Caki2 (cell line): ENCODE measurements around the gene CYSLTR2. TPM values are rescaled to one million over a fixed set of nuclear protein-coding genes. Genes with fewer than 3 reads are reported as not detected.
"Not testable (repeated sequence)": the region's sequence is repeated elsewhere in the genome, so short reads cannot be mapped to it uniquely, and the experiment has no call there.

Source experiments
- DNase-seq: peaks from one replicate; pipeline ENCODE4 v3.0.0-alpha.2; 2015; ENCODE audit warnings: low read depth
- in situ Hi-C: cut with HindIII; loops from 2 replicates; pipeline ENCODE4 v1.10.0; 2016; ENCODE audit warnings: low sequenced_read_pairs, low pct_unique_long_range_greater_than_20kb, mixed read lengths
- total RNA-seq: library from RNA; depleted of rRNA; stranded (reverse); fragments of >200 nt; shearing (Covaris generic); gene quantifications from 2 replicates; pipeline ENCODE4 v1.2.3, GENCODE V29; 2014; ENCODE audit warnings: low replicate concordance

CYSLTR2 gene
- total RNA-seq, 1 experiment from 2014 or later = not detected

DNA sequence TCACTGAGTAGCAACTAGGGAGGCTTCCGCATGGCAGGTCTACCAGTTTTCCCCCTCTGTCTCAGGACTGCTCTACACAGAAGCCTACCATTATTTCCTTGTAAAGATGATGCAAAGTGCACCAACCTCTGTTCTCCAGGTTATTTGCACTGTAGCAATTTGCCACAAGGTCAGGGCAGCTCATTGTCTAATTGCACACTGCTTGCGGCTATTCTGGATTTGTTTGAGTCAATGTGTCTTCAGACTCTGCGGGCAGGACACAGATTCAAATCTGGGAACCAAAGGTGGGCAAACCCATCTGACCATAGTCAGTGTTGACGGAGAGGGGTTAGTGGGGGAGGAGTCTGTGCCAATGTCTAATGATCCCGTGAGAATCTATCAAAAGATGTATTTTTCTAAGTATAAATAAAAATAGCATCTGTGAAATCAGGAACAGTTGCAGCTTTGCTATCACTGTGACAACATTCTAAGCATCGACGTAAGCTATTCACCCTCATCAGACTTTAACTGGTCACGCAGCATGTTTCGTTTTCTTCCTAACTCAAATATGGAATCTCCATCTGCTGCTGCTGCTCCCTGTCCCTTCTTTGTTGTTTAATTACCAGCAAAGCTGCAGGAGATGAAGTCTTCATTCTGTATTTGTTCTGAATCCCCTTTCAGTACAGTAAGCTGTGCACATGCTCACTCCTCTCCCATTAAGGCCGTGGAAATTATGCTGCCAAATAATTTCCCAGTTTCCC lies 26.4 kb downstream of the CYSLTR2 start:
- no peak for DNase-seq
- in situ Hi-C loops = no loop called here

DNA sequence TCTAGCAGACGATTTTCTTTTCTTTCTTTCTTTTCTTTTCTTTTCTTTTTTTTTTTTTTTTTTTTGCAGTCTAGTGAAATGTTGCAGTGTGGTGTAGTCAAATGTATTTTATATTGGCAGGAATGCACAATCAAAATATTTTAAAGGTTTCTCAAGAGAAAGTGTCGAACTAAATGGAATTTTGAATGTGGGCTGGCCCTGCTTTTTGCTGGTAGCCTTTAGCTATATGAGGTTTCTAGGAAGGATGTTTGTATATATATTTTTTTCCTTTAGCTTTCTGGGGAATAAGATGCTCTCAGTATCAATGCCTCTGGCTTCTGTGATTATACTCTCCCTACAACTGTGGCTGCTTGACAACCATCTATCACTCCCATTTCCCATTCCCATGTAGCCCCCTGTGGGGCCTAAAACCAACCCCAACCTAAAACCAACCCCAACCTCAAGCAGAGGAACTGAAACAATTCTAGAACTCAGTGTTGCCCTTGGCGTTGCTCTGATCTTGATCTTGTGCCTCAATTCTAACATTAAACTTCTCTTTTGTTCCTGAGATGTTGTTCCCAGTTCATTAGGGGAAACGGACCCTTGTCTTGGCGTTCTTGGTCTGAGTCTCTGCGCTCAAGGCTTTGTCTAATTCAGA lies 27.1 kb downstream of the CYSLTR2 start:
- DNase-seq = no peak
- in situ Hi-C loops = no loop called here

DNA sequence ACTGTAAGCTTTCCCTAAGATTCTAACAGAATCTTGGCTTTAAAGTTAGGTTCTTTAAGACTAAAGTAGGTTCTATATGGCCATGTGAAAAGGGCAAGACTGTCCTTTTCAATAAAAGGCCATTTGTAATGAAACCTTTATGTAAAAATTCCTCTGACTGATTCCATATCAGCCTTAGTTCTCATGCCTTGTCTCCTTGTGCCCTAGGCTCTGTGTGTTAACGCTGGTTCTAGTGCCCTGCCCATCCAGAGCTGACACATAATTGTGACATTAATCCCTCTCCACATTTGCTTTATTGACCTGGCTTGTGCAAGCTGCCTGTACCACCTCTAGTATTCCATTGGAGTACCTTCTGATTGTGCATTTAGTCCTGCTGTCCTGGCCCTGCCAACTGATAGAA lies 28.2 kb downstream of the CYSLTR2 start:
- no peak for DNase-seq
- in situ Hi-C loops = no loop called here

DNA sequence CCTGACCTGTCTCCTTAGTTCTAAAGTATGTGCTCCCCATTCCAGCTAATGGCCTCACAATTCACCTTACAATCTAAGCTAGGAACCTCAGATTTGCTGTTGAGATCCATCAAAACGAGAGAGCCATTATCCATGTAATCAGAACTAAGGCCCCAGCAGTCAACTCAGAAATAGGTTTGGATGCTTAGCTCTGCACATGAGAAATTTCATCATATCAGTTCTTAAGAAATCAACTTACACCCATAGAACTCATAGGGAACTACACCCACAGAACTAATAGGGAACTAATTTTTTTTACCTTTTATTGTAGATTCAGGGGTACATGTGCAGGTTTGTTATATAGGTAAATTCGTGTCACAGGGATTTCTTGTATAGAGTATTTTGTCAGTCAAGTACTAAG lies 28.7 kb downstream of the CYSLTR2 start:
- in situ Hi-C loops = no loop called here
- no peak for DNase-seq

DNA sequence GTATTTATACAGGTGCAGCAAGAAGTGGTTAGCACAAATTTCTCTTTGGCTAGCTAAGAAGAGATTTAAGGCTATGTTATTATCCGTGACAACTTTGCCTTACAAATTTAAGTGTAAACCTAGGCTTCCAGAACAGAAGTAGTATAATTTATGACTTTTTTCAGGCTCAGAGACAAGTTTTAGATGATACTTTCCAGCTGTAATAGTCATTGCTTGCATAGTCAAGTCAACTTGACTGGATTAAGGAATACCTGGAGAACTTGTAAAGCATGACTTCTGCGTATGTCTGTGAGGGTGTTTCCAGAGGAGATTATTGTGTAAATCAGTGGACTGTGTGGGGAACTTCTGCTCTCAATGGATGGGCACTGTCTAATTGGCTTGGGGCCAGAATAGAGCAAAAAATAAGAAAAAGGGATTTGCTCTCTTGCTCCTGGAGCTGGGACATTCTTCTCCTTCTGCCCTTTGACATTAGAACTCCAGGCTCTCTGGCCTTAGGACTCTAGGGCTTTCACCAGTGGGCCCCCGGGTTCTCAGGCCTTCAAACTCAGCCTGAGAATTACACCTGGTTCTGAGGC lies 33.0 kb downstream of the CYSLTR2 start:
- in situ Hi-C loops = no loop called here

DNA sequence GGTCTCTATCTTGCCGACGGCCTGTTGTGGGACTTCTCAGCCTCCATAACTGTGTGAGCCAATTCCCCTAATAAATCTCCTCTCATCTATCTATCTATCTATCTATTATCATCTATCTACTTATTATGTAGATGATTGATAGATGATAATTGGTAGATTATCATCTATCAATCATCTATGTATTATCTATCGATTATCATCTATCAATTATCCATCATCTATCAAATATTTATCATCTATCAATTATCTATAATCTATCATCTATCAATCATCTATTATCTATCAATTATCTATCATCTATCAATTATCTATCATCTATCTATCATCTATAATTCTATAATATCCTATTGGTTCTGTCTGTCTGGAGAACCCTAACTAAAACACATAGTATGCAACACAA lies 33.5 kb downstream of the CYSLTR2 start:
- DNase-seq = no peak
- in situ Hi-C loops = no loop called here

More for the DNA sequence above, 33.0 kb downstream of the CYSLTR2 start:
- DNase-seq = no peak

DNA sequence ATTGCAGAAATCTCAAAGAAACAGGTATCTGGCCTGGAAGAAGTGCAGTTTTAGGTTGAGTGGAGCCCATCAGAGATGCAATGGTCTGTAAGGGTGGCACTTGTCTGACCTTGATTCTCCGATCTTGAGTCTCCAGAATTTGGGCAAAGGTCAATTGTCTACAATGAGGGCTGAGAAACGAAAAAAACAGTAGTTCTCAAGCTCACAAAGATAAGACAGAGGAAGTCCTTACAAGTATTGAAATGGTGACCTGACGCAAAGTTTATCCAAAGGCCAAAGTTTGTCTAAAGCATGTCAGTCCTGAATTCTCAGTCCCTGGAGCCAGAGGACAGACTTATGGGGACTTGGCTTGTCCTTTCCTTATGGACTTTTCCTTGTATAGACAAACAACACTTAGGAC lies 40.3 kb downstream of the CYSLTR2 start:
- no peak for DNase-seq
- in situ Hi-C loops = no loop called here

DNA sequence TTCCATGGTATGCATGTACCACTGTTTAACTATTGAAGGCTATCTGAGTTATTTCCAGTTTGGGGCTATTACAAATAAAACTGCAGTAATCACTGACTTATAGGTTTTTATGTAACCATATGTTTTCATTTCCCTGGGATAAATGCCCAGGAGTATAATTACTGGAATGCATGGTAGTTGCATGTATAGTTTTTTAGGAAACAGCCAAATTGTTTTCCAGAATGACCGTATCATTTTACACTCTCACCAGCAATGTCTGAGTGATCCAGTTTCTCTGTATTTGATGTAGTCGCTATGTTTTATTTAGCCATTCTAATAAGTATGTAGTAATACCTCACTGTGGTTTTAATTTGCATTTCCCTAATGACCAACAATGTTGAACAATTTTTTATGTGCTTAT lies 42.0 kb downstream of the CYSLTR2 start:
- in situ Hi-C loops = no loop called here
- no peak for DNase-seq

DNA sequence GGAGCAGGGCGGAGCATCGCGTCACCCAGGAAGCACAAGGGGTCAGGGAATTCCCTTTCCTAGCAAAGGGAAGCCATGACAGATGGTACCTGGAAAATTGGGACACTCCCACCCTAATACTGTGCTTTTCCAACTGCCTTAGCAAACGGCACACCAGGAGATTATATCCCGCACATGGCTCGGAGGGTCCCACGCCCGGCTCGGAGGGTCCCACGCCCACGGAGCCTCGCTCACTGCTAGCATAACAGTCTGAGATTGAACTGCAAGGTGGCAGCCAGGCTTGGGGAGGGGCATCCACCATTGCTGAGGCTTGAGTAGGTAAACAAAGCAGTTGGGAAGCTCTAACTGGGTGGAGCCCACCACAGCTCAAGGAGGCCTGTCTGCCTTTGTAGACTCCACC lies 42.9 kb downstream of the CYSLTR2 start:
- DNase-seq, in situ Hi-C loops: not testable (repeated sequence)

DNA sequence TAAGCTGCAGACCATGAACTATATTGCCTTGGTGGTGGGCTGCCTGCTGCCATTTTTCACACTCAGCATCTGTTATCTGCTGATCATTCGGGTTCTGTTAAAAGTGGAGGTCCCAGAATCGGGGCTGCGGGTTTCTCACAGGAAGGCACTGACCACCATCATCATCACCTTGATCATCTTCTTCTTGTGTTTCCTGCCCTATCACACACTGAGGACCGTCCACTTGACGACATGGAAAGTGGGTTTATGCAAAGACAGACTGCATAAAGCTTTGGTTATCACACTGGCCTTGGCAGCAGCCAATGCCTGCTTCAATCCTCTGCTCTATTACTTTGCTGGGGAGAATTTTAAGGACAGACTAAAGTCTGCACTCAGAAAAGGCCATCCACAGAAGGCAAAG lies 53.7 kb downstream of the CYSLTR2 start:
- in situ Hi-C loops = no loop called here
- no peak for DNase-seq

DNA sequence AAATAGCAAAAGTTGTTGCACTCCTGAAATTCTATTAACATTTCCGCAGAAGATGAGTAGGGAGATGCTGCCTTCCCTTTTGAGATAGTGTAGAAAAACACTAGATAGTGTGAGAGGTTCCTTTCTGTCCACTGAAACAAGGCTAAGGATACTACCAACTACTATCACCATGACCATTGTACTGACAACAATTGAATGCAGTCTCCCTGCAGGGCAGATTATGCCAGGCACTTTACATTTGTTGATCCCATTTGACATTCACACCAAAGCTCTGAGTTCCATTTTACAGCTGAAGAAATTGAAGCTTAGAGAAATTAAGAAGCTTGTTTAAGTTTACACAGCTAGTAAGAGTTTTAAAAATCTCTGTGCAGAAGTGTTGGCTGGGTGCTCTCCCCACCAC lies 55.0 kb downstream of the CYSLTR2 start:
- DNase-seq = no peak
- in situ Hi-C loops = no loop called here

DNA sequence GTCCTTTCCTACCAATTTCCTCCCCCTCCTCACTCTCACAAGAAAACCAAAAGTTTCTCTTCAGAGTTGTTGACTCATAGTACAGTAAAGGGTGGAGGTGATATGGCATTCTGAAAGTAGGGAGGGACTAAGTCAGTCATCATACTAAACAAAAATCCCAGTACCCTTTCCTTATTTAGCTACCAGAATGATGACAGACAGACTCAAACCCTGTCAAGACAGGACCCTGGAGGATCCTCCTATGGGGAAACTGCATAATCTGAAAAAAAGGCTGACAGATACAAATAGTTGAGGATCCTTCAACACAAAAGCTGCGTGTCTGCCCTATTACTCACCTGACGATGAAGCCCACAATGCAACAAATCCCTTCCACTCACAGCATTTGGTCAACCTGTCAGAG lies 55.5 kb downstream of the CYSLTR2 start:
- in situ Hi-C loops = no loop called here
- no peak for DNase-seq

DNA sequence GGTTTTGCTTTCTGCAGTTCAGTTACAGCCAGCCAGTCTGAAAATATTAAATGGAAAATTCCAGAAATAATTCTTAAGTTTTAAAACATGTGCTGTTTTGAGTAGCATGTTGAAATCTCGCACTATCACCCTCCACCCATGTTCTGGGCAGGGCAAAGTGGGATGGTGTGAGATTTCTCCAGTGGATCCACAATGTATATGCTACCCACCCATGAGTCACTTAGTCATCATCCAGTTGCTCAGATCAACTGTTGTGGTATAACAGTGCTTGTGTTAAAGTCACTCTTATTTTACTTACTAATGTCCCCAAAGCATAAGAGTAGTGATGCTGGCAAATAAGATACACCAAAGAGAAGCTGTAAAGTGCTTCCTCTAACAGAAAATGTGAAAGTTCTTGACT lies 56.4 kb downstream of the CYSLTR2 start:
- in situ Hi-C loops = no loop called here
- DNase-seq = no peak

DNA sequence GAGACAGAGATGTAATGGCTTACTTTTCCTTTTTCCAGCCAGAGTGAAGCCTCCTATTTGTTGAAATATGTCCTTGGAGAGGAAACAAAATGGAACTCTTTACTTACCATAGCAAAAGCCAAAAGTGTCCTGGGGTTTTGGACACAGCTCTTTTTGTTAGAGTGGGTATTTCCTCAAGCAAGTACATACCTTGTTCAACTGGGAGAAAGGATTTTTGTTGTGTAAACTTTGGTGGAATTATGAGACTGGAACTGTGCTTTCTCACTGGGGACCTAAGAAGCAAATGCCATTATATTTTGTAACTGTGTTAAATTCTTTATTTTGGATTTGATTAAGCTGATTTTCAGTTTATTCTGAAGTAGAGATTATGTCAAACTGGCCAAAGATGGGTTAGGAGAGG lies 58.4 kb downstream of the CYSLTR2 start:
- no peak for DNase-seq
- in situ Hi-C loops = no loop called here

DNA sequence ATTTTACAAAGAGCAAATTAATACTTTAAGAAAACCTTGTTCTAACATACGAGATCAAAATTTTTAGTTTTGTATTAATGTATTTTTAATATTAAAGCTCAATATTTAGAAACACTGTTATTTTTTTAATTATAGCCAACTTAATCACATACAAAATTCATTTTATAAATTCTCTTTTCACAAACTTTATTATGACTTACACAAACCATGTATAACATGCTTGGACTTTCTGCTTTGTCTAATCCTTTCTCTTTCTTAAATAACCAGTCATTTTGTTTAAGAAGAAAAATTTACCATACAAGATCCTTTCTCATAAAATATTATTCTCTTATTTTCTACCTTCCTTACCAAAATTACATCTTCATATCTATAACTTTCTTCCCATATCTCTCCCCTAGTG lies 62.2 kb downstream of the CYSLTR2 start:
- peak; percentile 4 for DNase-seq
- in situ Hi-C loops = no loop called here

DNA sequence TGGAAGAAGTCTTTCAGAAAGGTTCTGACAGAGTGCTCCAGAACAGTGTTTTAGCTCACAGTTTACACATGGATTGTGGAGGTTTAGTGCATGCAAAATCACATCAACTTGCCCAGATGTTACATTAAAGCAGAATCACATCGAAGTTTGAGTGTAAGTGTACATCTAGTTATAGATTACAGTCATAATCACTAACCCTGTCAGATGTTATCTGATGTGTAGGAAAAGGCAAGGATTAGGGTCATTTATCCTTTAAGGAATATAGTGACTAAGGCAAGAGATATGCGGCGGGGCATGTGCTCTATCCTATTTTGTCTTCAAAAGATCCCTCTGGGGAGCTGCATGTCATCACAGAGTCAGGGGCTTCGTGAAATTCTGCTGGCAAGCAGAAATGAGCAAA lies 66.9 kb downstream of the CYSLTR2 start:
- in situ Hi-C loops = no loop called here
- DNase-seq = no peak

DNA sequence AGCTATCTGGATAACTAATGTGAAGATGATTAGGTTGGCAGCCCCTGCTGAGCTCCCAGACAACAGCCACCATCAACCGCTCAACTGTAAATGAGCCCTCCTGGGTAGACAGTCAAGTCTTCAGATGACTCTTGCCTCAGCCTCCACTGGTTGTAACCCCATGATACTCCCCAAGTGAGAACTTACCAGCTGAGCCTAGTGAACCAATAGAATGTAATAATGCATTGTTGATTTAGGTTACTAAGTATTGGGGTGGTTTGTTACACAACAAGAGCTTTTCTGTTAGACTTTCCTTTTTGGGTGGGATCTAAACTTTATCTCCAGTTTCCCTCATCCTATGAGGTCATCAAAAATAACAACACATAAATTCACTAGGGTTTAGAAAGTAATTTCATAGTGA lies 69.4 kb downstream of the CYSLTR2 start:
- in situ Hi-C loops = no loop called here
- no peak for DNase-seq

DNA sequence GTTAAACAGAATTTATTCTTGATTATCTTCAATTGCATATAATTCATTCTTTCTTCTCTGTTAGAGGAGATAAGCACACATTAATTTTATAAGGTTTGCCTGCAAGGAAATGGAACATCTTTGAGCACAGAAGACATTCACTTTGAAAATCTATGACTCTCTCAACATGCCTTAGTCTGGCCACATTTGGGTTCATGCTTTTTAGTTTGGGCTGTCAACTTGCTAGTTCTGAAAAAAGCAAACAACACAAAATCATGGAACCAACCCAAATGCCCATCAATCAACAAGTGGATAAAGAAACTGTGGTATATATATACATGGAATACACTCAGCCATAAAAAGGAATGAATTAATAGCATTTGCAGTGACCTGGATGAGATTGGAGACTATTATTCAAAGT lies 71.5 kb downstream of the CYSLTR2 start:
- in situ Hi-C loops = no loop called here

DNA sequence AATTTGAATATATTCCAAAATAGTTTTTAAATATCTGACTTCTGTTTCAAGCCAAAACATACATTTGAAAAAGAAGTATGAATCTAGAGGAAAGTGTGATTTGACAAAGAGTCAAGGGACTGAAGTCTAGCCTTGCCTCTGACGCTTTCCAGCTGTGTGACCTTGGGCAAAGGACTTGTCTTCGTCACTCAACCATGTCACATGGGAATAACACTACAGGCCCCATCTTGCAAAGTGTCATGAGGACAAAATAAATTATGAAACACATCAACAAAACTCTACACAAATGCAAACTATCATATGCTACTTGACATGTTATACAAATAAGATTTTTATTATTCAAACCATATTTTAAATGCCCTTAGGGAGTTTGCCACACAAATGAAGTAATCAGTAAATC lies 73.0 kb downstream of the CYSLTR2 start:
- in situ Hi-C loops = no loop called here
- DNase-seq = no peak

More for the DNA sequence above, 71.5 kb downstream of the CYSLTR2 start:
- no peak for DNase-seq
